ENCODE data around the gene KRT27.
"Not testable (repeated sequence)": the region's sequence is repeated elsewhere in the genome, so short reads cannot be mapped to it uniquely, and the experiment has no call there.

KRT27 gene

GRCh38 chr17:40760105-40761016 lies 22.0 kb downstream of the KRT27 start:
- no peak for DNase-seq

DNA sequence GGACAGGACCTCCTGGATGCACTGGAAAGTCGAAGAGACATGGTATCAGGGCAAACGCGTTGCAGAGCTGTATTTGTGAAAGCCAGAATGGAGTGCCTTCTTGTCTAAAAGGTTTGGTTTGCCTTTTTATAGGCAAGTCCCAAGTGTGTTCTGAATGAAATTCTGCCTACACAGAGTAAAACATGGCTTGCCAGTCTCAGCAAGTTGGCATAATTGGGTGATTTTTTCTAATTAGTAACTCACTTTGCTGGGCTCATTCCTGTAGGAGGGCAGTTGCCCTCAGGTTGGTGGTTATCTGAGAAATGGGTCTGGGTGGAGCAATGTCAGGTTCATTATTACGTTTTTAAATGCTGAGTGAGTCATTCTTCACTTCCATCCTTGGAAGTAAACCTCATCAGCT lies 27.1 kb downstream of the KRT27 start, which contains the start of gene KRT25:
Gene KRT25, minus strand, starts transcription at position 101 of the 400 bp plus-strand sequence. Its CDS starts 60 bp downstream, at position 41.
- DNase-seq: no peak

DNA sequence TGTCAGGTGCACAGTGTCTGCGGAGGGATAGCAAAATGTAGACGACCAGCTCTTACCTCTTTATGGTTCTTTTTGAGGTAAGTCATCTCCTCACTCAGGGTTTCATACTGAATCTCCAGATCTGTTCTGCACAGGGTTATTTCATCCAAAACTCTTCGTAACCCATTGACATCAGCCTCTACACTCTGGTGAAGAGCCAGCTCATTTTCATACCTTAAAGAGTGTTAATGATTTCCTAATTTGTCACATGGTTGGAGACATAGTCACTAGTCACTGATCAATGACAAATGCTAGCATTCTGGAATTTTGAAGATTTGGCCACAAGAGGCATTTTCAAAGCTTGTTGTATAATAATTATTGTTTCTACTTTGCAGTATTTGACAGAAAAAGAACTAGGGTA lies 28.5 kb downstream of the KRT27 start:
- DNase-seq: no peak

DNA sequence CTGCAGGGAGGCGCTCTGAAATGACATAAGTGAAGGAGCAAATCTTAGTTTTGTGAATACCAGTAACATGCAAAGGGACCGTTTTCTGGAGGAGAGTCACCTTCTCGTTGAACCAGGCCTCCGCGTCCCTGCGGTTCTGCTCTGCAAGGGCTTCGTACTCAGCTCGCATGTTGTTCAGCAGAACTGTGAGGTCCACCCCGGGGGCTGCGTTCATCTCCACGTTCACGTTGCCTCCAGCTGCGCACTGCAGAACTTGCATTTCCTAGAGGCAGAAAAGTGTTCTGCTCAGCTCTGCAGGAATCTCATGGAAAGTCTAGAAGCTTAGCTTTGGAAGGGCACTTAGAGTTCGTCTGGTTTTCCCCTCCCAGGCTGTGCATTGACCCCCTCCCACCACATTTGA lies 31.3 kb downstream of the KRT27 start:
- DNase-seq: no peak

DNA sequence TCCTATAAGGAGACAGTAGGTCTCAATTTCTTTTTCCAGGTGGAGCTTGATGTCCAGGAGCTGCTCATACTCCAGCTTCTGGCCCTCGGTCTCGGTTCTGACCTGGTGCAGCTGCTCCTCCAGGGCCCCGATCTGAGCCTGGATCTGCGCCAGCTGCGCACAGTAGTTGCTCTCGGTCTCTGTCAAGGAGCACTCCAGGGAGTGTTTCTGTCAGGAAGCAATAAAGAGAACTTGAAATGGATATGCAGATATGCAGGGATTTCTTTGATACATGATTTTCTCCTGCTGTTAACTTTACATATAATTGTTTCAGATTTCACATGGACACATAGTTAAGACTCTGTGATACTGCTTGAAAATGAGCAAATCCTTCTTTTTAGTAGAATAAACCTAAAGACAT lies 32.0 kb downstream of the KRT27 start:
- DNase-seq: no peak

DNA sequence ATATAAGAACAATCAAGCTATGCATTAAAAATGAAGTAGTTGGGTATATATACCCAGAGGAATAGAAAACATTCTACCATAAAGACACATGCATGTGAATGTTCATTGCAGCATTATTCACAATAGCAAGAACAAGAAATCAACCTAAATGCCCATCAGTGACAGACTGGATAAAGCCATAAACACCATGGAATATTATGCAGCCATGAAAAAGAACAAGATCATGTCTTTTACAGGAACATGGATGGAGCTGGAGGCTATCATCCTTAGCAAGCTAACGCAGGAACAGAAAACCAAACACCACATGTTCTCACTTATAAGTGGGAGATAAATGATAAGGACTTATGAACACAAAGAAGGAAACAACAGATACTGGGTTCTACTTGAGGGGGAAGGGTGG lies 33.7 kb downstream of the KRT27 start:
- not testable (repeated sequence) for DNase-seq

- DNase-seq: no peak
These were observed 43.8 kb downstream of the KRT27 start for GRCh38 chr17:40738553-40738952.

- DNase-seq: no peak
These were observed 47.3 kb downstream of the KRT27 start for GRCh38 chr17:40735016-40735415.

- DNase-seq: no peak
These were observed 48.3 kb downstream of the KRT27 start for GRCh38 chr17:40734018-40734417.

DNA sequence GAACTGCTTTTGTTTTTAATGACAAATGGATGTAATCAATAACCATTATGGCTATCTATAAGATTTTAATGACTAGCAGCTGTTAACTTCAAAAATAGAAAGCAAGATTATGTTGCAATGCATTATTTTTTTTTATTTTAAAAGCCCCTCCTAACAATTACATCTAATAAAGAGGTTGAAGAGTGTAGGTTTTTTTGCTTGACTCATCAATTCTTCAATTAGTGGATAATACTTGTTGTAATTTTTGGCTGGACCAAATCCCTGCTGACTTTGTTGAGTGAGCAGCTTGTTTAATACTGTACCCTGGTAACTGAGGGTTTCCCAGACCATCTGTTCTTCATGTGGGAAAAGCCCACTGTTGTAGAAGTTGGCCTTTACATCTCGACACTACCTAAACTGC lies 51.4 kb downstream of the KRT27 start:
- no peak for DNase-seq

DNA sequence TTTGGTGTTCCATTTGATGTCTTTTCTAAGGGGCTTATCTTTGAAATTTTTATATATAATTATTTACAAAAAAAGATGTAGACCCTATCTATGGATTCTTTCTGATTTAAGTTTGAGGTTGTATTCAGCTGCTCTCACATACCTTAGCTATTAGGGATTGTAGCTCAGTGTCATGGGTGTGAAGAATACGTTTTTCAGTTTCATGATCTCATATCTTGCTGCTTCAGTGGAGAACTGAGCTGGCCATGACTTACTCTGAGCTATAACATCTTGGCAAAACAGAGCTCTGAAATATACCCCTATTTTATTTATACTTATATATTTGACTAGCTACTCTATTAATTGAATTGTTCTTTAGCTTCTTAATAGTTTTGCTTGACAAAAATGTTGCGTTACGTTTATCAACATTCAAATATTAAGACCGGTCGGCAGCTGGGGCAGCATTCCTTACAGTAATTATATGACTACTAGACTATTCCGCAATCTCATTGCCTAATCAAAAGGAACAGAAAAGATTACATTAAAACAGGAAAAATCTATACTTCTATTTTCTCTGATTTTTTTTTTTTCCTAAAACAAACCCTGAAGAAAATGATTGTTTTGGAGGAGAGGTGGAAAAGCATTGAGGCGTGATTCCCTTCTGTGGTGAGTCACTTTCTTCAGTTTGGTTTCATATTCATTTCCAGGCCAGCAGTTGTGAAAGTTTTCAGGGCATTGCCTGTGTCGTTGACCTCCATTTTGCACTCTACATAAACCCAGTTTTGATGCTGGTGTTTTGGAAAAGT lies 54.7 kb downstream of the KRT27 start:
- DNase-seq: no peak

- DNase-seq: no peak
These were observed 55.4 kb downstream of the KRT27 start for GRCh38 chr17:40726919-40727318.

All from amygdala (tissue), 56 donors.